Left cardiac atrium (tissue), 4 donors: ENCODE measurements around the gene DMRTA1. TPM values are rescaled to one million over a fixed set of nuclear protein-coding genes. Genes with fewer than 3 reads are reported as not detected.
"Not testable (repeated sequence)": the region's sequence is repeated elsewhere in the genome, so short reads cannot be mapped to it uniquely, and the experiment has no call there.

Source experiments
- ATAC-seq, 2 donors: fragments of 200-7000 bp; cut with Tn5 transposase; one replicate each; pipeline ENCODE4 v1.9.1; 2020; ENCODE audit warnings: mild to moderate bottlenecking in 2 of 2, moderate library complexity in 2 of 2
- DNase-seq: peaks from one replicate; pipeline ENCODE4 v3.0.0-alpha.2; 2020
- intact Hi-C, 2 donors: fragments of 100-400 bp; cut with DNase I; formaldehyde crosslinking; loops; one replicate each; pipeline versions ENCODE4 v1.14.1 to v1.15.1; 2022 to 2023
- long read RNA-seq: library from polyadenylated mRNA; unstranded; transcript quantifications from one replicate; pipeline ENCODE4 v2.0.0, GENCODE V29; 2021
- total RNA-seq, 2 donors: library from RNA; stranded (reverse); fragmentation: NEBNext Ultra II Directional; extraction: Animal tissue kit (Norgen Biotek cat#: 25700); gene quantifications; one replicate each; pipeline ENCODE4 v1.2.1, GENCODE V29; 2021
- donor health status: DM: no; HTN: yes; CAD: no.
- donor health status: DM: no; HTN: yes; CAD: no; lungs with severe emphysema.
- donor health status: DM: yes; HTN: yes; CAD: no.
- donor health status: Dilated cardiomyopathy.

DMRTA1 gene, protein sequence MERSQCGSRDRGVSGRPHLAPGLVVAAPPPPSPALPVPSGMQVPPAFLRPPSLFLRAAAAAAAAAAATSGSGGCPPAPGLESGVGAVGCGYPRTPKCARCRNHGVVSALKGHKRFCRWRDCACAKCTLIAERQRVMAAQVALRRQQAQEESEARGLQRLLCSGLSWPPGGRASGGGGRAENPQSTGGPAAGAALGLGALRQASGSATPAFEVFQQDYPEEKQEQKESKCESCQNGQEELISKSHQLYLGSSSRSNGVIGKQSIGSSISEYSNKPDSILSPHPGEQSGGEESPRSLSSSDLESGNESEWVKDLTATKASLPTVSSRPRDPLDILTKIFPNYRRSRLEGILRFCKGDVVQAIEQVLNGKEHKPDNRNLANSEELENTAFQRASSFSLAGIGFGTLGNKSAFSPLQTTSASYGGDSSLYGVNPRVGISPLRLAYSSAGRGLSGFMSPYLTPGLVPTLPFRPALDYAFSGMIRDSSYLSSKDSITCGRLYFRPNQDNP
- under 1 TPM; 0.26 to 0.74 TPM for total RNA-seq
- long read RNA-seq, result 0 reads

DNA sequence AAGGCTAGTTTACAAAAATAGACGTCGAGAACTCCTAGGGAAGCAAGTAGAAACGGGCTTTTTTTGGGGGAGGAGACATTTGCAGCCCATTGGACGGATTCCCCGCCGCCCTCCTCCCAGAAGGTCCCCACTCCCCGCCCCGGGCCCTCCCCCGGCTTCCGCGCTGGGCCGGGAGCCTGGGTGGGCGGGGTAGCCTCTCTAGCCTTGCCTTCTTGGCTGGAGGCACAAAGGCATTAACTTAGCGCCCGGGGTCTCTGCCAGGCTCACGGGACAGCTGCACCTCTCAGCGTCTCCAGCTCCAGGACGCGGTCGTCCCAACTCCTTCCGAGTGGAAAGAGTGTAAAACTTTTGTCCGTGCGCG is at the start of gene DMRTA1:
TSS of gene DMRTA1 (plus strand) at position 236 of the 361 bp plus-strand sequence. CDS start 242 bp downstream, outside the sequence.
- DNase-seq (peak; percentile 85), ATAC-seq (peak; percentile 96 to 100)
- intact Hi-C loops, result loop anchor here (5.0 to 10.0 kb wide), 2 partner anchors 142 to 204 kb away; no protein-coding TSS in a partner anchor

DNA sequence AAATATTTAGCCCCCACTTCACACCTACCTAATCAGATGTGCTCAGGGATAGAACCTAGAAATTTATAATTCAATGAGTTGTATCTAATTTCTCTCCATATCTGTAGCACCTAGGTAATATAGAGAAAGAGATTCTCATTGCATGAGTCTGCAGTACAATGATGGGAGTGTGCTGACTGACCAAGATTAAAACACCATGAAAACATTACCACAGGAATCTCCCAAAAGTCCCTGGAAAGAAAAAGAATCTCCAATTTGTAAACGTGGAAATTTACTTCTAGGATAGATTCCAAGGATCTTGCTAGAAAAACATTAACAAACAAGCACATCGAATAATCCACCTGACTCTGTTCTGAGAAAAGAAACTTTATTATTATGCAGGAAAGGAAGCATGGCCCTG is 45.0 kb upstream of the DMRTA1 start:
- intact Hi-C loops, result no loop called here
- DNase-seq (no peak), ATAC-seq (no peak)

DNA sequence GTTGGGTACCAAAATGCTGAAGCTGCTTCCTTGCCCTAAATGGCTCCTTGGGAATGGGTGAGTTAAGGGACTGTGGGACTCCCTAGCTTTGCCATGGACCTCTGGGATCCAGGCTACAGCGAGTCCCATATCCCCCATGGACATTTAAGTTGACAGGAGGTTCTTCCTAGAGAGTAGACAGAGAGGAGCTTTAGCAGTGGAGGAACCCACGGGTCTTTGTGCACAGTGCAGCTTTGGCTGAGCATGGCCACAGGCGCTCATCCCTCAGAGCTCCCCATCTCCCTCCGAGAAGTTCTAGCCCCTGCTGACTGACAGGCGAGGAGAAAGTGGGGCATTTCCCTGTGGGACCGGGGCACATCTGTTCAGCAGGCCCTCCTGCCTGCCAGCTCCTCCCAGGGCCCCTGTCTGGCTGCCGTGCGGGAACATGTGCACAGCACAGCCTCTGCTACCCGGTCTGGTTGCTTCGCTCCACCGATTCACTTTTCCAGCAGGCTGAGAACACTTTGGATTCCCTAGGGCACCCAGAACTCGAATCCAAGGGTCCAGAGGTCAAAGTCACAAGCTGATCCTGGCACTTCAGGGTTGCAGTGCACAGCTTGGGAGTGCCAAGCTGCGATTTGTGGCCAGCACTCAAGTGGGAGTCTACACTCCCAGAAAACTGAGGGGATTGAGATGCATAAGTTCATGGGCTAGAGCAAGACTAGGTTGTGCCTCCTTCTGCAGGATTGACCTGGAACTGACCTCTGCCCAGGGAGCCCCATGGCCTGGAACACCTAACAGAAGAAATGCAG is 40.6 kb upstream of the DMRTA1 start:
- DNase-seq (no peak), ATAC-seq (no peak)
- intact Hi-C loops, result no loop called here

DNA sequence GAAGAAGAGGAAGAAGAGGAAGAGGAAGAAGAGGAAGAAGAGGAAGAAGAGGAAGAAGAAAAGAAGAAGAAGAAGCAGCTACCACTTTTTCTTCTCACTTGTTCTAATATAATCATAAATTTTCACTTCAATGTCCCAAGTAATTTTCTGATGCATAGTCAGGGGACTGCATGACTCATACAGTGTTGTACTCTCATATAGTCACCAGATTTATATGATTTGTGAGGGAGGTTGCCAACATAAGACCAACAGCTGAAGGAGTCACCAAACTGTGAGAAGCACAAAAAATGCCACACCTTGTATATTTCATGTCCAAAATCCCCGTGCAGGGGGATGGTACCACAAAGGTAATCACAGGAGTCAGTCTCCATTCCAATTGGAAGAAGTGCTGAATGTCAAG is 32.7 kb upstream of the DMRTA1 start:
- intact Hi-C loops, result no loop called here
- no peak for ATAC-seq
- no peak for DNase-seq

DNA sequence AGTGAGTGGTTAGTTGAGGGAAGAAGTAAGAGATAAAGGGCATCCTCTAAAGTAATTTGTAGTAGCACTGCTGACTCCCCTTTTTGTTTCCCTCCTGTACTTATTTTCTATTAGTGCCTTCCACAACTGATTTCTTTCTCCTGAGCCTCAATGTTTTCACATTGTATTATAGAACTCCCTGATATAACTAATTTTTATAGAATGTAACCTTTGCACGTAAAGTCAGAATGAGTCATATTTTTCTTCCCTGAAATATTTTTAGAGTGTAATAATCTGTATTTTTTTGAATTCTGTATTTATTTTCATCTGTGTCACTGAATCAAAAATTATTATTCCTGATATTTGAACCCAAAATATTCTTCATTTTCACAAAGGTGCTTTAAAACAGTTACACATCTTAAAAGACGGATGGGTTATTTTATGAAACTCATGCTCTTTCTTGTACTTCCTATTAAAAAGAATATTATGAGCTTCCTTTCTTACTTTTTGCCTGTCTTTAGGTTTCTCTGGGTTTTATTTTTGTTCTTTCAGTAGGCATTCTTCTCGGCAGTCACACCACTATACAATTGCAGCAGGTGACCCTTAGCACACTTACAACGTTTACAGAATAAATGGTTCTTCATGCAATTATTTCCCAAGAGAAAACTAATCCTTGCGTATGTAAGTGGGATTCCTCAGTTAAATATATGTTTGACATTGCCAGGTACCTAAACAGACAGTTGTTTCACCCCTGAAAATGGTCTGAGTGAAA is 30.5 kb upstream of the DMRTA1 start:
- intact Hi-C loops, result no loop called here
- DNase-seq, result no peak

DNA sequence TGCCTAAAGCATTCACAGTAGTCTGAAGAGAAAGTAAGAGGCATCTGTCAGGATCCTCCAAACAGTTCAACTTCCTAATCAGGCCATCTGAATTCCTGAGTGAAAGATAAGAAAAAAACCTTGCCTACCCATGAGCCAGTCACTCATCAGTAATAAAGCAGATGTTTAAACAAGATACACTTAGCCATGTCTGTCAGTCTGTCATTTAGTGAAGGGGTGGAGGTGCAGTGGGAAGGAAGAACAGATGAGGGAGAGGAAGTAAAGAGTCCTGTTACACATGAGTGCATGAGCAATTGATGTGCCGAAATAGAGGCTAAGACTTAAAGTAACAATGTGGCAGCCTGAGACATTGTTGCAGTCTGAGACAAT is 29.9 kb upstream of the DMRTA1 start:
- intact Hi-C loops, result no loop called here
- ATAC-seq (no peak), DNase-seq (no peak)

More for the DNA sequence above, 30.5 kb upstream of the DMRTA1 start:
- ATAC-seq, result no peak

DNA sequence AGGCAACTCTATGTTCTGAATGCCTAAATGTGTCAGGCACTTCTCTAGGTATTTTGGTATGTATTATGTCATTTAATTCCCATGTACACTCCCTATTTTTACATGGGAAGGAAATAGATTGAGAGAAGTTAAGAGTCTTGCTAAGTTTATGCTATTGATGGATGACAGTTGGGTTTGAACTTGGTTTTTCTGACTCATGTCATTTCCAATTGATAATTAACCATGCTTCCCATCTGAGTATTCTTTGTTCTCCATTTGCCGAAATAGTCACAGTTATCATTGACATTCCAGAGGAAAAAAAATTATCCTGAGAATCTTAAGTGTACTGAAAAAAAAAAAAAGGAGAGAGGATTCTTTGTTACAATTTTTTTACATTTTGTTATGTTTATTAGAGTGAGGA is 23.1 kb upstream of the DMRTA1 start:
- intact Hi-C loops, result no loop called here

DNA sequence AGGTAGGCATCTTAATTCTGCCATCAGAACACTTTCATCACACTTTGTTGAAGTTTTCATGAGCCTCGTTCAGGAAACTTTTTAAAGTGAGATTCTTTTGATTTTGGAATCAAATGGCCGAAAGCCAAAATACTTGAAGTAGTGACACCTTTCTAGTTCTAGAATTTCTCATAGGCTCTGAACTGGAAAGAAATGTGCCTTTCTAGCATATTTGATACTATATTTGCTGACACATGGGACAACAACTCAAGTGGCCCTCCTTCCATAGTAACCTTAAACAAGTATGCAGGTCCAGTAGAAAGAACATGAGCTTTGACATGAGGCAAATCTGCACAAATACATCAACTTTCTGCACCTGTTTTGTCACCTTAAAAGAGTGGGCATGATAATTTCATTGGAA is 22.0 kb upstream of the DMRTA1 start:
- intact Hi-C loops, result no loop called here
- DNase-seq (no peak), ATAC-seq (no peak)

More for the DNA sequence above, 23.1 kb upstream of the DMRTA1 start:
- ATAC-seq, result no peak
- DNase-seq, result no peak

DNA sequence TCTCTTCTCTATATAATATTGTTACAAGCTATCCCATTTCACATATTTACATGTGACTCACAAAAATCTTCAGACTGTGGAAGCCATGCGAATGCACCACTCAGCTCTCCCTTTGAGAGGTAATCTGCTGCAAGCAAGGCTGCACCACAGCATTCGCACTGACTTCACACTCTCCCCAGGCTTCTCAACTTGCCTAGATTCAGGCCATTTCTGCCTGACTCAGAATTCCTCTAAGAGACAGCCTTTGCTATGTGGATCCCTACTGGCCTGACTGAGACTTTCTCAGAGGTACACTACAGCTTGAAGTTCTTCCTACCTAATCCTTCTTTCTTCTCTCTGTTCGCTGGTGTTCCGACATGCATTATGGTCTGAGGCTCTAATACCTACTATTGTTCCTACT is 21.1 kb upstream of the DMRTA1 start:
- intact Hi-C loops, result no loop called here
- ATAC-seq (no peak), DNase-seq (no peak)

DNA sequence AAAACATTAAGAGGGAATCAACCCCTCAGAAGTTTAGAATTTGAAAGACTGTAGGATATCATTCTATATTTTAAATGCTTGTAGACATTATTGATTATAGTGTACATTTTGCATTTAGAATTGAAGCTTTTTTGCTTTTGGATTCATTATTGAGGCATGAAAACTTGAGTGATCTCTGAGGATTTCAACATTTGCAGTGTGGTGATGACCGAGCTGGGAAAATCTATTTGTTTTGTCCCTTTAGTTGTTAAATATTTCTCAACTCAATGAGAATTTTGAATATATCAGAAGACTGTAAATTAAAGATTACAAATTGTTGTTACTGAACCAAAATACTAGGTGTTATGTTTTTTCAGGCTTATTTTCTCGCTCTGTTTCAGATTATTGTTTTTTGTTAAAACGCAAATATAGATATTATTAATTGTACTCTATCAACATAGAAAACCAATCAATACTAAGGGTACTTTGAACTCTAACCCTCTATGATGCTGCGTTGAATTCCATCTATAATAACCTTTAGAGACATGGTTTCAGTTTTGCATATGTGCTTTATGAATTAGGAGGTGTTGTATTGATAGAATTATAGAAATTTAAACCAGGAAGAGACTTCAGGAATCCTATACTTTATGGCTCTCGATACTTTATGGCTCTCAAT is 19.3 kb upstream of the DMRTA1 start:
- ATAC-seq (no peak), DNase-seq (no peak)
- intact Hi-C loops, result no loop called here

DNA sequence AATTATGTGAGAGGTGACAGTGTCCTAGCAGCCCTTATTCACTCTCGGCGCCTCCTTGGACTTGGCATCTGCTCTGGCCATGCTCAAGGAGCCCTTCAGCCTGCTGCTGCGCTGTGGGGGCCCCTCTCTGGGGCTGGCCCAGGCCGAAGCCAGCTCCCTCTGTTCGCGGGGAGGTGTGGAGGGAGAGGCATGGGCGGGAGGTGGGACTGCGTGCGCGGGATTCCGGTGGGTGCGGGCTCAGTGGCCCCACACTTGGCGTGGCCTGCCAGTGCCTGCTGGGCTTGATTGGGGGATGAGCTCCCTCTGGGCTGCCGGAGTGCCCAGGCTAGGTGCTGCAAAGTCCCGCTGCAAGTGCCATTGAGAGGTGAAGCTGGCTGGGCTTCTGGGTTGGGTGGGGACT is 12.9 kb upstream of the DMRTA1 start:
- DNase-seq (no peak), ATAC-seq (no peak)
- intact Hi-C loops, result no loop called here

DNA sequence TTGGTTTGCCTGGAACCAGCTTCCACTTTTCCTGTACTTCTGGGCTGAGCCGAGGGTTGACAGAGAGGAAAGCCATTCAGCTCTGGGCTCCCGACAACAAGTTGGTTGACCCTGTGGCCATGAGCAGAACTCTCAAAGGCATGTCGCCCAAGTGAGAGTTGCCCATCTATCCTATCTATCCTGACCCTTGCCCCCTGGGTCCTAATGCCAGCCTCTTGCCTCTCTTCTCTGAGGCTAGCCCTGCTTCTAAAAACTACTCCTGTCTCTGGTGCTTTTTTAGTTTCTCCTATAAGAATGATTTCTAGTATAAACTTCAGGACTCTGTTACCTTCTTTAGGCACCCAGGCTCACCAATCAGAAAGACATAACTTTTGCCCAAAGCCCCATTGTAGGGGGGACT is 11.4 kb upstream of the DMRTA1 start:
- DNase-seq, ATAC-seq, intact Hi-C loops: not testable (repeated sequence)

DNA sequence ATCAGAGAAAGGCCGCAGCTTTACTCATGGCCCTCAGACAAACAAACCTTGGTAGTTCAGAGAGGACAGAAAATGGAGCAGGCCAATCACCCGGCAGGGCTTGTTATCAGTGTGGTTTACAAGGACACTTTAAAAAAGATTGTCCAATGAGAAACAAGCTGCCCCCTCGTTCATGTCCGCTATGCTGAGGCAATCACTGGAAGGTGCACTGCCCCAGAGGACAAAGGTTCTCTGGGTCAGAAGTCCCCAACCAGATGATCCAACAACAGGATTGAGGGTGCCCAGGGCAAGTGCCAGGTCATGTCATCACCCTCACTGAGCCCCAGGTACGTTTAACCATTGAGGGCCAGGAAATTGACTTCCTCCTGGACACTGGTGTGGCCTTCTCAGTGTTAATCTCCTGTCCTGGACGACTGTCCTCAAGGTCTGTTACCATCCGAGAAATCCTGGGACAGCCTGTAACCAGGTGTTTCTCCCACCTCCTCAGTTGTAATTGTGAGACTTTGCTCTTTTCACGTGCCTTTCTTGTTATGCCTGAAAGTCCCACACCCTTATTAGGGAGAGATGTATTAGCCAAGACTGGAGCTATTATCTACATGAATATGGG is 9.1 kb upstream of the DMRTA1 start:
- DNase-seq, ATAC-seq, intact Hi-C loops: not testable (repeated sequence)

DNA sequence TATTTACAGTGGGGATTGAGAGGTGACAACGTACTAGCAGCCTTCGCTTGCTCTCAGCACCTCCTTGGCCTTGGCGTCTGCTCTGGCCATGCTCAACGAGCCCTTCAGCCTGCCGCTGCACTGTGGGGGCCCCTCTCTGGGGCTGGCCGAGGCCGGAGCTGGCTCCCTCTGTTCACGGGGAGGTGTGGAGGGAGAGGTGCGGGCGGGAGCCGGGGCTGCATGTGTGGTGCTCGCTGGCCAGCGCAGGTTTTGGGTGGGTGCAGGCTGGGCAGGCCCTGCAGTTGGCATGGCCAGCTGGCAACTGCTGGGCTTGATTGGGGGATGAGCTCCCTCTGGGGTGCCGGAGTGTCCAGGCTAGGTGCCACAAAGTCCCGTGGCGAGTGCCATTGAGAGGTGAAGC is 5.8 kb upstream of the DMRTA1 start:
- ATAC-seq (no peak), DNase-seq (no peak)
- intact Hi-C loops, result loop anchor here in 1 of 2 donors (10.0 kb wide), 1 partner anchor 136 kb away; no protein-coding TSS in a partner anchor

DNA sequence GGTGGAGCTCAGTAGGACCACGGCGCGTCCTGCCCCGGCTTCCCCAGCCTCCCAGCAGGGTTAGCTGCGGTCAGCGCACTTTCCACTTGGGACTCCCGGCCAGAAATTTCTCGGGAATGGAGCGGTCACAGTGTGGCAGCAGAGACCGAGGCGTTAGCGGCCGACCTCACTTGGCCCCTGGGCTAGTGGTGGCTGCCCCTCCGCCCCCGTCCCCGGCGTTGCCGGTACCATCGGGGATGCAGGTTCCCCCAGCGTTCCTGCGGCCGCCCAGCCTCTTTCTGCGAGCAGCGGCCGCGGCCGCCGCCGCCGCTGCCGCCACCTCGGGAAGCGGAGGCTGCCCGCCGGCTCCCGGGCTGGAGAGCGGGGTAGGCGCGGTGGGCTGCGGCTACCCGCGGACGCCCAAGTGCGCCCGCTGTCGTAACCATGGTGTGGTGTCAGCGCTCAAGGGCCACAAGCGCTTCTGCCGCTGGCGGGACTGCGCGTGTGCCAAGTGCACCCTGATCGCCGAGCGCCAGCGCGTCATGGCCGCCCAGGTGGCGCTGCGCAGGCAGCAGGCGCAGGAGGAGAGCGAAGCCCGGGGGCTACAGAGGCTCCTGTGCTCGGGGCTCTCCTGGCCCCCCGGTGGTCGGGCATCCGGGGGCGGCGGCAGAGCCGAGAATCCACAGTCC is 460 bp downstream of the DMRTA1 start:
- intact Hi-C loops, result loop anchor here (5.0 to 10.0 kb wide), 2 partner anchors 142 to 205 kb away; no protein-coding TSS in a partner anchor
- ATAC-seq (peak; percentile 84 to 92), DNase-seq (peak; percentile 55)

DNA sequence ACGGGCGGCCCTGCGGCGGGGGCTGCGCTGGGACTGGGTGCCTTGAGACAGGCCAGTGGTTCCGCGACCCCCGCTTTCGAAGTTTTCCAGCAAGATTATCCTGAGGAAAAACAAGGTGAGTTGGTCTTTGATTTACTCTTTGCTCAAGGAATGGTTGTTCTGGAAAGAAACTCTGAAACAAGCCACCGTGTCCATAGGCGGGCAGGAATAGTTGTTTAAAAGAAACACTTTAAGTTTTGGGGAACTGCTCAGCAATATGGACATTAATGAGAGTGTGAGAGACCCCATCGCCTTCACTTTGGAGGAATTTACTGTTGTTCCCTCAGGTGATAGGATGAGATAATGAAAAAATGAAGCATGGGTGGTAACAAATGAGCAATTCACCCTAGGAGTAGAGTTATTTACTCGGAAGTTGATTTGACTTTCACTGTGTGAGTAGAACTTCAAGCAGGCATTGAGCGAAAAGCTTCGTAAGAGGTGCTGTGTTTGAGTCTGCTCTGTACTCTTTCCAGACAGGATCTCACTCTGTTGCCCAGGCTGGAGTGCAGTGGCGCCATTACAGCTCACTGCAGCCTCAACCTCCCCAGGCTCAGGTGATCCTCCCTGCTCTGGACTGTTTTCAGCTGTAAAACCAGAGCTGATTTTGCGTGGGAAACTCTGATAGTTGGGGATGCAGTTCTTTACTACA is 1.1 kb downstream of the DMRTA1 start:
- DNase-seq (no peak), ATAC-seq (no peak)
- intact Hi-C loops, result loop anchor here (5.0 to 10.0 kb wide), 2 partner anchors 143 to 205 kb away; no protein-coding TSS in a partner anchor

DNA sequence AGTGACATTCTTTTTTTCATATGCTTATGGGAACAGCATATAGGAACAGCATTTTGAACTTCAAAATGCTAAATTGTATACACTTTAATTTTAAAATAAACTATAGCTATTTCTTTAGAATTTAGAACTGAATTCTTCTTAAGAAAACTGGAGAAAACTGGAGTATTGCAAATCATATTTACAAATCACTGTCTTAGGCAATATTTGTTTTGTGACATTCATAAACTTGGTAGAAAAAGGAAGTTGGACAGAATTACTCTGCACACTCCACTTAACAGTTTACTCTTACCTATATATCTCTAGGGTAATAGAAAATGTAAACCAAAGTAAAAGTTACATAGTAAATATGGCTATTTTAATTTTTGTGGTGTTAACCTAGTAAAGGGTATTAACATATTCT is 3.1 kb downstream of the DMRTA1 start:
- ATAC-seq (no peak), DNase-seq (no peak)
- intact Hi-C loops, result loop anchor here (5.0 to 10.0 kb wide), 3 partner anchors 145 to 635 kb away; no protein-coding TSS in a partner anchor
